ENCODE data around the gene STIMATE. TPM values are rescaled to one million over a fixed set of nuclear protein-coding genes. Genes with fewer than 3 reads are reported as not detected.

Gene STIMATE
- total and polyA plus RNA-seq, 10 donors = 4.0 to 65.6 (median 34.0) TPM

DNA sequence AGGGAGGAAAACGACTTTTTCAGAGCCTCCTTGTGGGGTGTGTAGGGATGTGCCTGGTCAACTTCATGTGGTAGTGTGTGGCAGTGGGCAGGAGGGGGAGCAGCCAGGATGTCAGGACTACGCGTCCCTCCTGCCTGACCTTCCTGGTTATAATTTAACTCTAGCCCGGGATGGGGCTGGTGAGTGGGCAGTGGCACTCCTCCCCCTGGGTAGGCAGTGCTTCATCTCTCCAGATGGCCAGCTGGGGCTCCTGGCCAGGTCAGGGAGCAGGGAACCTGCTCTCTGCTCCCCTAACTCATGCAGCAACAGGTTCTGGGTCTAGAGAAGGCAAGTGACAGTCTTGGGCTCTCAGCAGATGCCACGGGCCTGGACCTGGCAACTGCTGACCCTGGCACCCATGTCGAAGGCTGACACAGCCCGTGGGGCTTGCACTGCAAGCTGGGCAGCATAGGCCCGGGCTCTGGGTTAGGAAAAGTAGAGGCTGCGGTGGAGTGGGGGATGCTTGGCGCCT, 69.4 kb downstream of the STIMATE start:
- H3K9me3 ChIP-seq = no peaks in the 10 kb centered on the region
- DNase-seq = no peak
- WGBS, 5 donors = 77 to 80% (median 77%) methylated on average over 8 to 10 of the region's 10 CpGs
- no peak overlapping the region for H3K4me3 ChIP-seq
- TF ChIP-seq, protein P1, sequence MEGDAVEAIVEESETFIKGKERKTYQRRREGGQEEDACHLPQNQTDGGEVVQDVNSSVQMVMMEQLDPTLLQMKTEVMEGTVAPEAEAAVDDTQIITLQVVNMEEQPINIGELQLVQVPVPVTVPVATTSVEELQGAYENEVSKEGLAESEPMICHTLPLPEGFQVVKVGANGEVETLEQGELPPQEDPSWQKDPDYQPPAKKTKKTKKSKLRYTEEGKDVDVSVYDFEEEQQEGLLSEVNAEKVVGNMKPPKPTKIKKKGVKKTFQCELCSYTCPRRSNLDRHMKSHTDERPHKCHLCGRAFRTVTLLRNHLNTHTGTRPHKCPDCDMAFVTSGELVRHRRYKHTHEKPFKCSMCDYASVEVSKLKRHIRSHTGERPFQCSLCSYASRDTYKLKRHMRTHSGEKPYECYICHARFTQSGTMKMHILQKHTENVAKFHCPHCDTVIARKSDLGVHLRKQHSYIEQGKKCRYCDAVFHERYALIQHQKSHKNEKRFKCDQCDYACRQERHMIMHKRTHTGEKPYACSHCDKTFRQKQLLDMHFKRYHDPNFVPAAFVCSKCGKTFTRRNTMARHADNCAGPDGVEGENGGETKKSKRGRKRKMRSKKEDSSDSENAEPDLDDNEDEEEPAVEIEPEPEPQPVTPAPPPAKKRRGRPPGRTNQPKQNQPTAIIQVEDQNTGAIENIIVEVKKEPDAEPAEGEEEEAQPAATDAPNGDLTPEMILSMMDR (IDR thresholded peaks at IDR 0.05 in 8 of 11, conservative IDR thresholded peaks at IDR 0.05 in 3 of 11) = no peak
- TF ChIP-seq POLR2A (IDR thresholded peaks at IDR 0.05) = no peak
- TF ChIP-seq POLR2AphosphoS5 (IDR thresholded peaks at IDR 0.05) = no peak
- H3K27ac ChIP-seq = no peak overlapping the region
- no peaks in the 10 kb centered on the region for H3K4me1 ChIP-seq
- intact Hi-C loops (cut with DNase I; ENCODE audit: low total_unique reads) = no loop called here
- H3K27me3 ChIP-seq (replicated peaks in 1 of 7) = no peaks in the 10 kb centered on the region
- H3K36me3 ChIP-seq = peaks cover 0 to 66% (median 13%) of the 10 kb centered on the region in 6 donors

DNA sequence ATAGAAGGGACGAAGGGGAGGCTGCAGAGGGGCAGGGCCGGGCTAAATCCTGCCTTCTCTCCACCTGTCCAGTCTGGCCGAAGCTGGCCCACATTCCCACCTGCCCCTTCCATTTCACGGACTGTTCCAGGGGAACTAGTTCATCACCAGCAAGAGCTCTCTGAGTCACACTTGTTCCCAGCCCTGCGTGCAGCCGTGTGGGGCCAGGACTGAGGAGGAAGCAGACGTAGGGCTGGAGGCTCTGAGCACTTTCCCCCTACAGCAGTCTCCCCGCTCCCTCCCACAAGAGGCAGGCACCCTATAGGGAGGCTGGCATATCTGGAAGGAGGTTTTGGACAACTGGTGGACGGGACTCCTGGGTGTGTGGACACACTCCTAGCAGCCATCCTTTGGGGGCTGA, 69.9 kb downstream of the STIMATE start:
- DNase-seq = no peak
- H3K27ac ChIP-seq = no peak overlapping the region
- whole genome bisulfite sequencing, 5 donors = 75 to 84% (median 77%) methylated on average over 9 of the region's 9 CpGs
- H3K9me3 ChIP-seq = no peaks in the 10 kb centered on the region
- peaks cover 0 to 66% (median 13%) of the 10 kb centered on the region in 6 donors for H3K36me3 ChIP-seq
- TF ChIP-seq, protein P1 (IDR thresholded peaks at IDR 0.05 in 8 of 11, conservative IDR thresholded peaks at IDR 0.05 in 3 of 11) = no peak
- TF ChIP-seq POLR2A (IDR thresholded peaks at IDR 0.05) = no peak
- TF ChIP-seq POLR2AphosphoS5 (IDR thresholded peaks at IDR 0.05) = no peak
- no peaks in the 10 kb centered on the region for H3K27me3 ChIP-seq (replicated peaks in 1 of 7)
- H3K4me3 ChIP-seq = no peak overlapping the region
- no peaks in the 10 kb centered on the region for H3K4me1 ChIP-seq
- intact Hi-C loops (cut with DNase I; ENCODE audit: low total_unique reads) = no loop called here

DNA sequence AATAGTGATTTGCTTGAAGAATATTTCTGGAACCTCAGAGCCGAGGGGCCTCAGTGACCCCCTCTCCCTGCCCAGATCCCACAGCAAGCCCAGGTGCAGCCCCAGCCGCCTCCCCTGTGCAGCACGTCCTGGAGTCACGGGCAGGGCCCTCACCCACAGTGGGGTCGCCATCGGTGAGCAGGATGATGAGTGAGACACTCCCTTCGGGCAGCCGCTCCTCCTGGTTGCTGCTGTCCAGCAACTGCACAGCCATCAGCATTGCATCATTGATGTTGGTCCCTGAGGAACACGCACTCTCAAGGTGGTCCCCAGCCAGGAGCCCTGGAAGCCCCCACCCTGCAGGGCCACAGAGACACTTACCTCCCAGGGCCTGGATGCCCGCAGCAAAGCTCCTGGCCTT, 73.3 kb downstream of the STIMATE start:
- Histone ChIP-seq H3K36me3 (peaks cover 0 to 81% (median 15%) of the 10 kb centered on the region in 6 donors), H3K27ac (no peak overlapping the region), H3K9me3 (no peaks in the 10 kb centered on the region), H3K4me1 (no peaks in the 10 kb centered on the region), H3K4me3 (no peak overlapping the region), H3K27me3 (replicated peaks in 1 of 7) (no peaks in the 10 kb centered on the region)
- DNase-seq = no peak
- intact Hi-C loops (cut with DNase I; ENCODE audit: low total_unique reads) = no loop called here
- TF ChIP-seq POLR2AphosphoS5 (IDR thresholded peaks at IDR 0.05) = no peak
- TF ChIP-seq, protein P1 (IDR thresholded peaks at IDR 0.05 in 8 of 11, conservative IDR thresholded peaks at IDR 0.05 in 3 of 11) = no peak
- TF ChIP-seq POLR2A (IDR thresholded peaks at IDR 0.05) = no peak
- WGBS, 5 donors = 87 to 100% (median 95%) methylated on average over 4 to 10 of the region's 10 CpGs

DNA sequence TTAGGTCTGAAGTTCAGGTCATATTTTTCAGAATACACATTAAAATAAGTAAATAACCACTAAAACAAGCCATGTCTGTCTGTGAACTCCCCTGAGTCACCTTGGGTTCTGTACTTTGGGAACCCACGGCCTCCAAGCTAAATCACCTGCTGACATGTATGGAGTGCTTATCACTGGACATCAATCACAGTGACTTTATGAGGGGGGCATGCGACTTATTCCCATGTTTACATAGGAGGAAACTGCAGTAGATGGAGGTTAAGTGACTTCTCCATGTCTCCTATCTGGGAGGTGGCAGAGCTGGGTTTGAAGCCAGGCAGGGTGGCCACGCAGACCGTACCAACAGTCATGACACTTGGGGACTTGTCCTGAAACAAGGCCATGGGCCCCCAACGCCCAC, 75.0 kb downstream of the STIMATE start:
- peaks cover 0 to 81% (median 15%) of the 10 kb centered on the region in 6 donors for H3K36me3 ChIP-seq
- no peak for TF ChIP-seq POLR2A (IDR thresholded peaks at IDR 0.05)
- TF ChIP-seq, protein P1 (IDR thresholded peaks at IDR 0.05 in 8 of 11, conservative IDR thresholded peaks at IDR 0.05 in 3 of 11) = no peak
- TF ChIP-seq POLR2AphosphoS5 (IDR thresholded peaks at IDR 0.05) = no peak
- no peak for DNase-seq
- intact Hi-C loops (cut with DNase I; ENCODE audit: low total_unique reads) = no loop called here
- H3K4me3 ChIP-seq = no peak overlapping the region
- 92 to 98% (median 95%) methylated on average over 5 of the region's 5 CpGs for WGBS, 5 donors
- no peaks in the 10 kb centered on the region for H3K4me1 ChIP-seq
- H3K27ac ChIP-seq = no peak overlapping the region
- H3K9me3 ChIP-seq = no peaks in the 10 kb centered on the region
- no peaks in the 10 kb centered on the region for H3K27me3 ChIP-seq (replicated peaks in 1 of 7)

Measured in spleen (tissue), 11 donors.